ENCODE measurements around the gene CREG2. TPM values are rescaled to one million over a fixed set of nuclear protein-coding genes. Genes with fewer than 3 reads are reported as not detected.

The CREG2 gene
- total RNA-seq, 1 experiment from 2014 or later, result not detected

DNA sequence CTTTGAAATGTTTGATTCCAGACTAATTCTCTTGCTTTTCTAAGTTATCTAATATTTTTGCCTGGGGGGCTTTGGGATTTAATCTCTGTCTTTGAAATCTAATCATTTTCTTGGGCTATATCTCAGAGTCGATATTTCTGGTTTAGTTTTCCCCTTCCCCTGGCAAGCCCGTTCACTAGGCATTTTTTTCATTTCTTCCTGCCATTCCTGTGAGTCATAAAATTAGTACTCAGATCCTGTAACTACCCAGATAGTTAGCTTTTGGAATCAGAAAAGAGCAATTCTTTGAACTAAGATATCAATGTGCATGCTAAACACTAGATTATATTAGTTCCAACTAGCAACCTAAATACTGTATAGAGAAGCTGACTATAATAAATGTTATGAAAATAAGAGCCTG lies 49.4 kb downstream of the CREG2 start:
- intact Hi-C loops (cut with micrococcal nuclease), result no loop called here
- Mint-ChIP-seq H3K27ac (ENCODE audit: low read depth, unreplicated experiment) (no peak overlapping the region), H3K27me3 (ENCODE audit: insufficient read depth, unreplicated experiment) (no peaks in the 10 kb centered on the region), H3K9me3 (ENCODE audit: unreplicated experiment) (no peaks in the 10 kb centered on the region), H3K4me1 (ENCODE audit: insufficient read depth, unreplicated experiment) (peaks cover 5% of the 10 kb centered on the region), H3K36me3 (ENCODE audit: insufficient read depth, unreplicated experiment) (no peaks in the 10 kb centered on the region), H3K4me3 (ENCODE audit: unreplicated experiment) (no peak overlapping the region)
- BruUV-seq (replicated peaks), result no TSS peak
- ChIA-PET CTCF (interaction anchor here (0.8 kb wide), 1 partner anchor 11 kb away, joined by 3 read pairs; no protein-coding TSS in a partner anchor), POLR2A (interaction anchor here (1.0 kb wide), 1 partner anchor 359 kb away, joined by 5 read pairs; no protein-coding TSS in a partner anchor)
- TF ChIP-seq, protein P1, sequence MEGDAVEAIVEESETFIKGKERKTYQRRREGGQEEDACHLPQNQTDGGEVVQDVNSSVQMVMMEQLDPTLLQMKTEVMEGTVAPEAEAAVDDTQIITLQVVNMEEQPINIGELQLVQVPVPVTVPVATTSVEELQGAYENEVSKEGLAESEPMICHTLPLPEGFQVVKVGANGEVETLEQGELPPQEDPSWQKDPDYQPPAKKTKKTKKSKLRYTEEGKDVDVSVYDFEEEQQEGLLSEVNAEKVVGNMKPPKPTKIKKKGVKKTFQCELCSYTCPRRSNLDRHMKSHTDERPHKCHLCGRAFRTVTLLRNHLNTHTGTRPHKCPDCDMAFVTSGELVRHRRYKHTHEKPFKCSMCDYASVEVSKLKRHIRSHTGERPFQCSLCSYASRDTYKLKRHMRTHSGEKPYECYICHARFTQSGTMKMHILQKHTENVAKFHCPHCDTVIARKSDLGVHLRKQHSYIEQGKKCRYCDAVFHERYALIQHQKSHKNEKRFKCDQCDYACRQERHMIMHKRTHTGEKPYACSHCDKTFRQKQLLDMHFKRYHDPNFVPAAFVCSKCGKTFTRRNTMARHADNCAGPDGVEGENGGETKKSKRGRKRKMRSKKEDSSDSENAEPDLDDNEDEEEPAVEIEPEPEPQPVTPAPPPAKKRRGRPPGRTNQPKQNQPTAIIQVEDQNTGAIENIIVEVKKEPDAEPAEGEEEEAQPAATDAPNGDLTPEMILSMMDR (IDR thresholded peaks at IDR 0.05; ENCODE audit: unreplicated experiment), result no peak
- DNase-seq (ENCODE audit: unreplicated experiment), result no peak

DNA sequence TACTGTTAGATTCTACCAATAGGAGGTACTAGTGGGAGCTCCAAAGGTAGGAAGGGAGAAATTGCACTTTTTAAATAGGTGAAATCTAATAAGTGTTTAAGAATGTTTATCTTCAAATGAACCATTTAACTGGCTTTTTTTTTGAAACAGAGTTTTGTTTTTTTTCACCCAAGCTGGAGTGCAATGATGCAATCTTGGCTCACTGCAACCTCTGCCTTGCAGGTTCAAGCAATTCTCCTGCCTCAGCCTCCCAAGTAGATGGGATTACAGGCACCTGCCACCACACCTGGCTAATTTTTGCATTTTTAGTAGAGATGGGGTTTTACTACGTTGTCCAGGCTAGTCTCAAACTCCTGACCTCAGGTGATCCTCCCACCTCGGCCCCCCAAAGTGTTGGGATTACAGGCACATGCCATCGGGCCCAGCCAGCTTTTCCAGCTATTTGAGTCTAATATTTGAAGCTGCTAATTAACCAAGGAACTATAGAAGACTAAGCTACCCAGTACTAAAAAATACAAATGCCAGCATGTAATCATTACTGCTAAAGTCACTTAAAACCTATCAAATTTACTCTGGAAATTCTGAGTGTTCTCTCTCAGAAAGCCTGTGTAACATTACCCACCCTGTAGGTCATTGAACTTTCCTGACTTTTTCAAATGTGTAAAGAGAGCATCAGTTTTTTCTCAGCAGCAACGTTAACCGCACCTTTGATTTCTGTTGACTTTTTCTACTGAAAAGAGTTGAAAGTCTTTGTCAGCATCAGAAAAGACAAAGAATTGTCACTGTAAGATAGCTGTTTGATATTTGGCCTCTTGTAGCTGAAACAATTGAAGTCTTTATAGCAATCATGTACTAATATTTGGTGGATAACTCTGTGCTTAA lies 54.2 kb downstream of the CREG2 start:
- POLR2A ChIA-PET, result interaction anchor here (0.7 to 1.2 kb wide), 4 partner anchors 11 to 80 kb away, joined by 3 to 4 read pairs (median 3); no protein-coding TSS in a partner anchor
- BruUV-seq (replicated peaks), result no TSS peak
- H3K4me1 Mint-ChIP-seq (ENCODE audit: insufficient read depth, unreplicated experiment), result no peaks in the 10 kb centered on the region
- TF ChIP-seq, protein P1 (IDR thresholded peaks at IDR 0.05; ENCODE audit: unreplicated experiment), result no peak
- H3K27me3 Mint-ChIP-seq (ENCODE audit: insufficient read depth, unreplicated experiment), result no peaks in the 10 kb centered on the region
- no peaks in the 10 kb centered on the region for H3K36me3 Mint-ChIP-seq (ENCODE audit: insufficient read depth, unreplicated experiment)
- no peak for DNase-seq (ENCODE audit: unreplicated experiment)
- no peaks in the 10 kb centered on the region for H3K9me3 Mint-ChIP-seq (ENCODE audit: unreplicated experiment)
- intact Hi-C loops (cut with micrococcal nuclease), result no loop called here
- H3K27ac Mint-ChIP-seq (ENCODE audit: low read depth, unreplicated experiment), result no peak overlapping the region
- CTCF ChIA-PET, result interaction anchor here (0.6 to 2.0 kb wide), 3 partner anchors 9 to 494 kb away, joined by 3 to 8 read pairs (median 4); no protein-coding TSS in a partner anchor
- H3K4me3 Mint-ChIP-seq (ENCODE audit: unreplicated experiment), result no peak overlapping the region

DNA sequence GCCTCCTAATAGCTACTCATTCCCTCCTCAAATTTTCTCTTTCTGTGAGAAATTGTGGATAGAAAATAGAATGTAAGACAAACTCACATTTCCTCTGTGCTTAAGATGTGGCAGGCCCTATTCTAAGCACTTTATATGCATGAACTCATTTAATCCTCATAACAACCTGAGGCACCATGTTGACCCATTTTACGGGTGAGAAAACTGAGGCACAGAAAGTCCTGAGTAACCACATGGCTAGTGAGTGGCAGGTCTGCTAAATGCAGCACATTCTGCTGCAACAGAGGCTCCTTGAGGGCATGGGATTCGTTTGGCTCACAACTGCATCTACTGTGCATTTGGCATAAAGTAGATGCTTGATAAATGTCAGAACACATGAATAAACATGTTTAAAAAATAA lies 56.1 kb downstream of the CREG2 start:
- Mint-ChIP-seq H3K27me3 (ENCODE audit: insufficient read depth, unreplicated experiment) (no peaks in the 10 kb centered on the region), H3K9me3 (ENCODE audit: unreplicated experiment) (no peaks in the 10 kb centered on the region), H3K4me1 (ENCODE audit: insufficient read depth, unreplicated experiment) (no peaks in the 10 kb centered on the region), H3K4me3 (ENCODE audit: unreplicated experiment) (no peak overlapping the region), H3K27ac (ENCODE audit: low read depth, unreplicated experiment) (no peak overlapping the region), H3K36me3 (ENCODE audit: insufficient read depth, unreplicated experiment) (no peaks in the 10 kb centered on the region)
- DNase-seq (ENCODE audit: unreplicated experiment), result no peak
- BruUV-seq (replicated peaks), result no TSS peak
- intact Hi-C loops (cut with micrococcal nuclease), result no loop called here
- TF ChIP-seq, protein P1 (IDR thresholded peaks at IDR 0.05; ENCODE audit: unreplicated experiment), result no peak
- CTCF ChIA-PET, result interaction anchor here (0.8 to 1.5 kb wide), 2 partner anchors 11 to 500 kb away, joined by 3 to 6 read pairs; no protein-coding TSS in a partner anchor
- POLR2A ChIA-PET, result interaction anchor here (0.6 kb wide), 1 partner anchor 219 kb away, joined by 3 read pairs; no protein-coding TSS in a partner anchor

DNA sequence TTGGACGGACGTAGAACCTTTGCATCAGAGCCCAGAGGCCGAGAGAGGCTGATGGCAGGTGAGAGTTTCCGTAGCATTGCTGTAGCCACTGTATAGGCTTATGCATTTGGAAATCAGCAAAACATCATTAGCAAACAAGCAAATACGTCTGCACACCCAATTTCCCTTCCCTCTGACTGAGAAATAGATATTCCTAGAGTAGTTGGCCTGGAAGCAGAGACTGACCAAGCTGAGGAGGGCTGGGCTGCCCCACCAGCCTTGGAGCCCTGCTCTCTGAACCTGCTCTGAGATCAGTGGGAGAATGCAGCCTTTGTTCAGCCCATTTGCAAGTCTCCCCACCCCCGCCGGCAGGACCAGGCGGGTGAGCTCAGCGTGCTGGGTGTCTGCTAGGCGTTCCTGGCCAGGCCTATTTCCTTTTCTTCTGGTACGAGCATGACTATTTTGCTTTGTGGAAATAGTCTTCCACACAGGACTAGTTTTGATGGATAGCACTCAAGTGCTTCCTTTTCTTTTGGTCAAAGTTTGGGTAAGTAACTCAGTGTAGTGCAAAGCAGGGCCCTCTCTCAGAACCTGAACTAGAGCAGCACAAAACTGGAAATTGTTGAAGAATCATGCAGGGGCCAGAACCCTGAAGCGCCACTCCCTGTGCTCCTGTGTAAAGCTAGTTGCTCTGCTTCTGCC lies 56.9 kb downstream of the CREG2 start:
- CTCF ChIA-PET, result interaction anchor here (0.6 to 1.5 kb wide), 4 partner anchors 12 to 794 kb away, joined by 3 to 6 read pairs (median 4); no protein-coding TSS in a partner anchor

More for the DNA sequence above, 56.9 kb downstream of the CREG2 start:
- no TSS peak for BruUV-seq (replicated peaks)
- Mint-ChIP-seq H3K4me1 (ENCODE audit: insufficient read depth, unreplicated experiment) (no peaks in the 10 kb centered on the region), H3K9me3 (ENCODE audit: unreplicated experiment) (no peaks in the 10 kb centered on the region), H3K4me3 (ENCODE audit: unreplicated experiment) (no peak overlapping the region), H3K27ac (ENCODE audit: low read depth, unreplicated experiment) (no peak overlapping the region), H3K36me3 (ENCODE audit: insufficient read depth, unreplicated experiment) (no peaks in the 10 kb centered on the region), H3K27me3 (ENCODE audit: insufficient read depth, unreplicated experiment) (no peaks in the 10 kb centered on the region)
- POLR2A ChIA-PET, result interaction anchor here (0.6 kb wide), 1 partner anchor 220 kb away, joined by 3 read pairs; no protein-coding TSS in a partner anchor
- no peak for DNase-seq (ENCODE audit: unreplicated experiment)
- intact Hi-C loops (cut with micrococcal nuclease), result no loop called here
- TF ChIP-seq, protein P1 (IDR thresholded peaks at IDR 0.05; ENCODE audit: unreplicated experiment), result no peak
